K562 (cell line): ENCODE measurements around the gene SLC34A2. TPM values are rescaled to one million over a fixed set of nuclear protein-coding genes. Genes with fewer than 3 reads are reported as not detected.

Source experiments
- ATAC-seq: fragments of 200-7000 bp; cut with Tn5 transposase; 3 replicates; pipeline ENCODE4 v1.9.1; 2020; ENCODE audit warnings: moderate library complexity
- BruUV-seq: library from RNA; stranded (reverse); fragments of 400-500 nt; replicated peaks from 2 replicates; lab custom pipeline; 2021; lab: Mats Ljungman, UMichigan
- CTCF ChIA-PET: fragments of 300-600 bp; formaldehyde crosslinking; extraction: SDS; loops from one replicate; lab custom pipeline; 2021; ENCODE audit warnings: low intra/inter-chr PET ratio; lab: Yijun Ruan, JAX
- POLR2A ChIA-PET: fragments of 300-600, 350-650 bp; sonication (Branson Sonifier 250); formaldehyde crosslinking; extraction: SDS; loops from one replicate; lab custom pipeline; 2021; ENCODE audit warnings: antibody characterized with exemption, inconsistent platforms; lab: Yijun Ruan, JAX
- DNase-seq, 4 experiments: peaks; one replicate each; pipeline versions ENCODE4 v3.0.0 to v3.0.0-alpha.2; 2011 to 2018; ENCODE audit warnings: low spot score in 3 of 4, mixed read lengths in 3 of 4; ENCODE audit errors: extremely low read depth in 1 of 4
- FAIRE-seq: peaks from 2 replicates; lab custom pipeline; 2011; peaks lifted over from hg19 to GRCh38; lab: Jason Lieb, UNC
- H2AFZ ChIP-seq: 2 replicates; pipeline ENCODE4 v1.6.0; 2011; ENCODE audit warnings: low read depth, low read length, control low read depth, inconsistent platforms
- H3K27ac ChIP-seq: fragments of 200-600 bp; 3 replicates; pipeline ENCODE4 v1.8.0; 2011; ENCODE audit warnings: low read depth, mild to moderate bottlenecking, control low read depth, inconsistent platforms, low read length, moderate library complexity, mixed read lengths; ENCODE audit errors: extremely low read depth
- H3K27me3 ChIP-seq, 2 experiments: fragments of 300-600 bp in 1 of 2; 2 replicates in 1 of 2; 3 replicates in 1 of 2; pipeline versions ENCODE4 v1.6.0 to v1.8.0; 2011; ENCODE audit warnings: inconsistent platforms in 2 of 2, low read length in 2 of 2, mild to moderate bottlenecking in 1 of 2, mixed read lengths in 1 of 2, moderate library complexity in 1 of 2; ENCODE audit not compliant: control insufficient read depth in 2 of 2, insufficient read depth in 2 of 2
- H3K36me3 ChIP-seq: fragments of 300-600 bp; 3 replicates; pipeline ENCODE4 v1.8.0; 2011; ENCODE audit warnings: mild to moderate bottlenecking, low read length, inconsistent platforms; ENCODE audit not compliant: control insufficient read depth, insufficient read depth
- H3K4me1 ChIP-seq, 2 experiments: fragments of 200-600 bp in 1 of 2; replicated peaks in 1 of 2; 2 replicates in 1 of 2; 3 replicates in 1 of 2; pipeline versions ENCODE4 v1.5.1 to v1.8.0; 2011; ENCODE audit warnings: inconsistent platforms in 2 of 2, low read length in 2 of 2, mild to moderate bottlenecking in 1 of 2, mixed read lengths in 1 of 2, moderate library complexity in 1 of 2; ENCODE audit not compliant: control insufficient read depth in 2 of 2, insufficient read depth in 2 of 2
- H3K4me2 ChIP-seq: 2 replicates; pipeline ENCODE4 v1.6.1; 2011; ENCODE audit warnings: low read length, control low read depth, inconsistent platforms, mixed read lengths; ENCODE audit not compliant: insufficient read depth
- H3K4me3 ChIP-seq: fragments of 200-600 bp; sonication (generic), shearing (Covaris generic); 2 replicates; pipeline ENCODE4 v1.5.1; 2016; ENCODE audit warnings: control low read depth, inconsistent platforms
- H3K79me2 ChIP-seq: fragments of 200-600 bp; 3 replicates; pipeline ENCODE4 v1.8.0; 2011; ENCODE audit warnings: low read length, inconsistent platforms; ENCODE audit not compliant: control insufficient read depth, insufficient read depth
- H3K9ac ChIP-seq, 2 experiments: 2 replicates each; pipeline versions ENCODE4 v1.6.0 to v1.6.1; 2011; ENCODE audit warnings: low read depth in 2 of 2, low read length in 2 of 2, control low read depth in 1 of 2, inconsistent platforms in 1 of 2, mild to moderate bottlenecking in 1 of 2, mixed read lengths in 1 of 2; ENCODE audit not compliant: insufficient read depth in 1 of 2
- H3K9me1 ChIP-seq: one replicate; pipeline ENCODE4 v1.6.0; 2011; ENCODE audit warnings: inconsistent platforms, mild to moderate bottlenecking, low read length, moderate library complexity; ENCODE audit not compliant: control insufficient read depth, insufficient read depth
- H3K9me3 ChIP-seq: replicated peaks from 2 replicates; pipeline ENCODE4 v1.5.1; 2011; ENCODE audit warnings: low read depth, low read length, inconsistent platforms; ENCODE audit not compliant: control insufficient read depth, insufficient read depth
- H4K20me1 ChIP-seq: replicated peaks from 2 replicates; pipeline ENCODE4 v1.6.1; 2011; ENCODE audit warnings: low read length, inconsistent platforms, mixed read lengths; ENCODE audit not compliant: control insufficient read depth, insufficient read depth
- CHD4 ChIP-seq: fragments of 200-600 bp; sonication (generic); IDR thresholded peaks from 3 replicates; pipeline ENCODE4 v1.6.1; 2012; ENCODE audit warnings: low read depth, mild to moderate bottlenecking, mixed read lengths, low read length, inconsistent platforms; ENCODE audit not compliant: insufficient read depth, insufficient replicate concordance, poor library complexity, severe bottlenecking
- NBN ChIP-seq: fragments of 450-650 bp; IDR thresholded peaks from 2 replicates; pipeline ENCODE4 v1.6.1; 2016; ENCODE audit warnings: low read depth, mild to moderate bottlenecking
- POU5F1 ChIP-seq: fragments of 150-350 bp; IDR thresholded peaks from 2 replicates; pipeline ENCODE4 v1.6.1; 2014; ENCODE audit warnings: borderline replicate concordance, low read length, low read depth, mild to moderate bottlenecking; ENCODE audit not compliant: partially characterized antibody
- TRIM24 ChIP-seq, 2 experiments: fragments of 450-650 bp; IDR thresholded peaks; 2 replicates each; pipeline ENCODE4 v1.6.1; 2016
- ZNF282 ChIP-seq: sonication (generic); formaldehyde crosslinking; IDR thresholded peaks from 2 replicates; pipeline ENCODE4 v1.8.1; 2023; ENCODE audit warnings: missing genetic modification reagents
- WGBS: fragments of 100-300 bp; shearing (Covaris generic); methylation state at CpG from one replicate; pipeline ENCODE4 v1.1.6; 2016; ENCODE audit warnings: low coverage, mixed read lengths; ENCODE audit not compliant: insufficient coverage; ENCODE audit errors: missing lambda C conversion rate; 5-methylcytosine and 5-hydroxymethylcytosine counted together
- in situ Hi-C: fragments of 300-500 bp; cut with MboI; formaldehyde crosslinking; loops from 4 replicates; pipeline ENCODE4 v1.15.0; 2018; ENCODE audit warnings: inconsistent platforms, mixed read lengths
- intact Hi-C: fragments of 100-400 bp; cut with micrococcal nuclease; formaldehyde crosslinking; loops from 2 replicates; pipeline ENCODE4 v1.14.2; 2022
- polyA plus RNA-seq, 8 experiments: library from polyadenylated mRNA; depleted of rRNA in 4 of 8; stranded (reverse) in 5 of 8; unstranded in 3 of 8; fragments of >200 nt; fragmentation: Nextera tagmentation in 2 of 8; fragmentation: Illumina TruSeq in 1 of 8; extraction: Ambion mirVana in 2 of 8; extraction: Trizol in 1 of 8; gene quantifications; 2 replicates each; pipeline versions ENCODE4 v1.2.1 to v1.2.3, GENCODE V29; 2011 to 2014; ENCODE audit warnings: inconsistent platforms in 1 of 8, missing spikeins in 1 of 8
- total RNA-seq, 7 experiments: library from RNA; depleted of rRNA in 6 of 7; stranded (reverse); fragments of >200 nt in 6 of 7; fragmentation: Illumina TruSeq in 2 of 7; extraction: Trizol in 2 of 7; gene quantifications; 2 replicates each; pipeline versions ENCODE4 v1.2.1 to v1.2.3, GENCODE V29; 2011 to 2021; ENCODE audit warnings: low replicate concordance in 1 of 7
- TF ChIP-seq, protein P1 (sequence below): fragments of 450-650 bp; IDR thresholded peaks from 2 replicates; pipeline ENCODE4 v1.6.1; 2016; ENCODE audit warnings: mild to moderate bottlenecking, moderate library complexity

The SLC34A2 gene
- total and polyA plus RNA-seq, 9 of the 15 experiments (the other 6 are each of a cell fraction or from before 2014, with no cell fraction given): 1.5 TPM; not detected in 8

DNA sequence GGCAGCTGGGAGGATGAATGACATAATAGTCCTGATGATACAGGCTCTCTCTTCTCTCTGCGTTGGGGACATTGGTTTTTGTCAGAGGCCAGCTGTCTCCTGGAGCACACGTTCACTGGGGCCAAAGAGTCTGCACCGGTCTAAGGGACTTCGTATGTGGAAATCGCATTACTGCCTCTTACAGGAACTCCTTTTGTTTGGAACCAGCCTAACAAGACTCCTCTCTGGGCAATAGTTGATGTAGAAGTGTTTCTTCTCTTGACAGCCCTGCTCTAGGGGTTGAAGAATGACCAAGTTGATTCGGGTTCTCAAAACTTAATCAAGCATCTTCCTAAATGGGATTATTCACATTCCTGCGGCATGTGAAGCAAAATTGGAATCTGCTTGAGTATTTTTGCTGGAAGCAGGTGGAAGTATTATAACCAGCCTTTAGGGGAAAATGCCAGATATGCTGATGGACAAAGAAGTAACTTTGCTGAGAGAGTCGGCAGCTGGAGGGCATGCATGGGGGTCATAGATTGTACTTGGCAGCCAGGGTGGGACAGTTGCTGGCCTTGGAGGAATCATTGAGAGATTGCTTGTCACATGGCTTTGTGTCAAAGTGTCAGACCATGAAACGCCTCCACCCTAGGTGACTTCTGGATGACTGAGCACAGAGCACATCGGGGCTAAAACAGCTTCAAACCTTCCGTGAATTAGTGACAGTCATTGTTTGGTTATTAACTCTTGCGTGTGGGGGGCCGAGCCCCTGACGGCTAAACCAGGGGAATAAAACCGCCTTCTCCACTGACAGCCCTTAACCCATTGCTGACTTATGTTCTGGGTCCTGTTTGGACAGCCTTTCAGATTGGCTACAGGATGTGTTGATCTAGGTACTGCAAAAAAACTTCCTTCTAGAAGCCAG lies 34.4 kb upstream of the SLC34A2 start:
- in situ Hi-C loops (no loop called here), intact Hi-C loops (no loop called here)
- no peaks in the 10 kb centered on the region for H3K9me3 ChIP-seq
- H3K27ac ChIP-seq: no peak overlapping the region
- WGBS: under 1% methylated on average over 15 of the region's 15 CpGs
- TF ChIP-seq POU5F1: no peak
- TF ChIP-seq, protein P1, sequence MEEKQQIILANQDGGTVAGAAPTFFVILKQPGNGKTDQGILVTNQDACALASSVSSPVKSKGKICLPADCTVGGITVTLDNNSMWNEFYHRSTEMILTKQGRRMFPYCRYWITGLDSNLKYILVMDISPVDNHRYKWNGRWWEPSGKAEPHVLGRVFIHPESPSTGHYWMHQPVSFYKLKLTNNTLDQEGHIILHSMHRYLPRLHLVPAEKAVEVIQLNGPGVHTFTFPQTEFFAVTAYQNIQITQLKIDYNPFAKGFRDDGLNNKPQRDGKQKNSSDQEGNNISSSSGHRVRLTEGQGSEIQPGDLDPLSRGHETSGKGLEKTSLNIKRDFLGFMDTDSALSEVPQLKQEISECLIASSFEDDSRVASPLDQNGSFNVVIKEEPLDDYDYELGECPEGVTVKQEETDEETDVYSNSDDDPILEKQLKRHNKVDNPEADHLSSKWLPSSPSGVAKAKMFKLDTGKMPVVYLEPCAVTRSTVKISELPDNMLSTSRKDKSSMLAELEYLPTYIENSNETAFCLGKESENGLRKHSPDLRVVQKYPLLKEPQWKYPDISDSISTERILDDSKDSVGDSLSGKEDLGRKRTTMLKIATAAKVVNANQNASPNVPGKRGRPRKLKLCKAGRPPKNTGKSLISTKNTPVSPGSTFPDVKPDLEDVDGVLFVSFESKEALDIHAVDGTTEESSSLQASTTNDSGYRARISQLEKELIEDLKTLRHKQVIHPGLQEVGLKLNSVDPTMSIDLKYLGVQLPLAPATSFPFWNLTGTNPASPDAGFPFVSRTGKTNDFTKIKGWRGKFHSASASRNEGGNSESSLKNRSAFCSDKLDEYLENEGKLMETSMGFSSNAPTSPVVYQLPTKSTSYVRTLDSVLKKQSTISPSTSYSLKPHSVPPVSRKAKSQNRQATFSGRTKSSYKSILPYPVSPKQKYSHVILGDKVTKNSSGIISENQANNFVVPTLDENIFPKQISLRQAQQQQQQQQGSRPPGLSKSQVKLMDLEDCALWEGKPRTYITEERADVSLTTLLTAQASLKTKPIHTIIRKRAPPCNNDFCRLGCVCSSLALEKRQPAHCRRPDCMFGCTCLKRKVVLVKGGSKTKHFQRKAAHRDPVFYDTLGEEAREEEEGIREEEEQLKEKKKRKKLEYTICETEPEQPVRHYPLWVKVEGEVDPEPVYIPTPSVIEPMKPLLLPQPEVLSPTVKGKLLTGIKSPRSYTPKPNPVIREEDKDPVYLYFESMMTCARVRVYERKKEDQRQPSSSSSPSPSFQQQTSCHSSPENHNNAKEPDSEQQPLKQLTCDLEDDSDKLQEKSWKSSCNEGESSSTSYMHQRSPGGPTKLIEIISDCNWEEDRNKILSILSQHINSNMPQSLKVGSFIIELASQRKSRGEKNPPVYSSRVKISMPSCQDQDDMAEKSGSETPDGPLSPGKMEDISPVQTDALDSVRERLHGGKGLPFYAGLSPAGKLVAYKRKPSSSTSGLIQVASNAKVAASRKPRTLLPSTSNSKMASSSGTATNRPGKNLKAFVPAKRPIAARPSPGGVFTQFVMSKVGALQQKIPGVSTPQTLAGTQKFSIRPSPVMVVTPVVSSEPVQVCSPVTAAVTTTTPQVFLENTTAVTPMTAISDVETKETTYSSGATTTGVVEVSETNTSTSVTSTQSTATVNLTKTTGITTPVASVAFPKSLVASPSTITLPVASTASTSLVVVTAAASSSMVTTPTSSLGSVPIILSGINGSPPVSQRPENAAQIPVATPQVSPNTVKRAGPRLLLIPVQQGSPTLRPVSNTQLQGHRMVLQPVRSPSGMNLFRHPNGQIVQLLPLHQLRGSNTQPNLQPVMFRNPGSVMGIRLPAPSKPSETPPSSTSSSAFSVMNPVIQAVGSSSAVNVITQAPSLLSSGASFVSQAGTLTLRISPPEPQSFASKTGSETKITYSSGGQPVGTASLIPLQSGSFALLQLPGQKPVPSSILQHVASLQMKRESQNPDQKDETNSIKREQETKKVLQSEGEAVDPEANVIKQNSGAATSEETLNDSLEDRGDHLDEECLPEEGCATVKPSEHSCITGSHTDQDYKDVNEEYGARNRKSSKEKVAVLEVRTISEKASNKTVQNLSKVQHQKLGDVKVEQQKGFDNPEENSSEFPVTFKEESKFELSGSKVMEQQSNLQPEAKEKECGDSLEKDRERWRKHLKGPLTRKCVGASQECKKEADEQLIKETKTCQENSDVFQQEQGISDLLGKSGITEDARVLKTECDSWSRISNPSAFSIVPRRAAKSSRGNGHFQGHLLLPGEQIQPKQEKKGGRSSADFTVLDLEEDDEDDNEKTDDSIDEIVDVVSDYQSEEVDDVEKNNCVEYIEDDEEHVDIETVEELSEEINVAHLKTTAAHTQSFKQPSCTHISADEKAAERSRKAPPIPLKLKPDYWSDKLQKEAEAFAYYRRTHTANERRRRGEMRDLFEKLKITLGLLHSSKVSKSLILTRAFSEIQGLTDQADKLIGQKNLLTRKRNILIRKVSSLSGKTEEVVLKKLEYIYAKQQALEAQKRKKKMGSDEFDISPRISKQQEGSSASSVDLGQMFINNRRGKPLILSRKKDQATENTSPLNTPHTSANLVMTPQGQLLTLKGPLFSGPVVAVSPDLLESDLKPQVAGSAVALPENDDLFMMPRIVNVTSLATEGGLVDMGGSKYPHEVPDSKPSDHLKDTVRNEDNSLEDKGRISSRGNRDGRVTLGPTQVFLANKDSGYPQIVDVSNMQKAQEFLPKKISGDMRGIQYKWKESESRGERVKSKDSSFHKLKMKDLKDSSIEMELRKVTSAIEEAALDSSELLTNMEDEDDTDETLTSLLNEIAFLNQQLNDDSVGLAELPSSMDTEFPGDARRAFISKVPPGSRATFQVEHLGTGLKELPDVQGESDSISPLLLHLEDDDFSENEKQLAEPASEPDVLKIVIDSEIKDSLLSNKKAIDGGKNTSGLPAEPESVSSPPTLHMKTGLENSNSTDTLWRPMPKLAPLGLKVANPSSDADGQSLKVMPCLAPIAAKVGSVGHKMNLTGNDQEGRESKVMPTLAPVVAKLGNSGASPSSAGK: no peak
- no peak for TF ChIP-seq TRIM24 (IDR thresholded peaks at IDR 0.05)
- TF ChIP-seq CHD4: no peak
- no peak for TF ChIP-seq NBN
- no peak for TF ChIP-seq ZNF282 (CRISPR knock-in tag)
- ChIA-PET POLR2A (interaction anchor here (0.7 kb wide), 1 partner anchor 111 kb away, joined by 4 read pairs; no protein-coding TSS in a partner anchor), CTCF (no interaction called here)
- H2AFZ ChIP-seq: no peak overlapping the region
- peaks cover 16 to 36% of the 10 kb centered on the region in 2 experiments; a peak in 4 of 5 replicates for H3K27me3 ChIP-seq
- H3K9ac ChIP-seq: no peak overlapping the region
- no TSS peak for BruUV-seq
- H3K4me2 ChIP-seq: no peak overlapping the region
- H4K20me1 ChIP-seq: 0 out of 2 replicates have a peak, but pooled peaks cover 4% of the 10 kb centered on the region
- H3K79me2 ChIP-seq: no peaks in the 10 kb centered on the region
- no peak for FAIRE-seq
- H3K9me1 ChIP-seq: no peaks in the 10 kb centered on the region
- H3K4me1 ChIP-seq: no peaks in the 10 kb centered on the region
- no peak for DNase-seq
- H3K36me3 ChIP-seq: no peaks in the 10 kb centered on the region
- no peak overlapping the region for H3K4me3 ChIP-seq
- no peak for ATAC-seq
